Islet precursor cell (in vitro differentiated cells): ENCODE results near the gene PIN1.

ENCODE experiments used
- DNase-seq: peaks from one replicate; pipeline ENCODE4 v3.0.0-alpha.2; 2018

Gene PIN1

DNA sequence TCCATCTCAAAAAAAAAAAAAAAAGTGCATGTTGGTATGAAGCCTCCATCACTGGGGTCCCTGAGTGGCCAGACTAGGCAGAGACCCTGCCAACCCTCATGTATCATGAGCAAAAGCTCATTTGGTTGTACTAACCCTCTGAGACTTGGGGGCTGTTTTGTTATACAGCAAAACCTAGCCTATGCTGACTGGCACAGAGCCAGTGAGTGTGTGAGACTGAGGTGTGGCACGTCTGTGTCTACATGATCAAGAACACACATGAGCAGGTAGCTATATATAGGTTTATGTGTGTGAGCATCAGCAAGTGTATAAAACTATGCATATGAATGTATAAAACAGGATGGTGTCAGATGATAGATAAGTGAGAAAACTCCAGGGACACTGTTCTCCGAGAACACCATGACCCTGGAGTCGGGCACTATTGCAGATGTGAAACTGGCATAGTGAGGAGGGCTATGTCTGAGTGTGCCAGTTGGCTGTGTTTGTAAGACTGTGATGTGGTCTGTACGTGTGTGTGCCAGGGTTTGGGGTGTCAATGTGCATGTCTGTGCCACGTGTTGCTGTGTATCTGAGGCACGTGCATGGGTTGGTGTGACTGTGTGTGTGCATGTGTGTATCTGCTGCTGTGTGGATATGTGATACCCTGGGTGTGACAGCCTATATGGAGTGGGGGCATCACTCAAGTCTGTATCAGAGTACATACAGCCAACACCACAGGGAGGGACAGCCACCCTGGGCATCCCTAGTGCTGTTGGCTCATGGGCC lies 56.7 kb downstream of the PIN1 start:
- no peak for DNase-seq
